ENCODE measurements around the gene GJA10. TPM values are rescaled to one million over a fixed set of nuclear protein-coding genes. Genes with fewer than 3 reads are reported as not detected.
A peak's percentile ranks its signal among the peaks of the same experiment; 100 is the strongest.

The GJA10 gene
- total RNA-seq, 6 donors from 2014 or later, result not detected

GRCh38 chr6:89932245-89932802, 38.1 kb downstream of the GJA10 start:
- WGBS, 2 donors, result 89 to 94% methylated on average over 12 to 22 of the region's 22 CpGs
- Histone ChIP-seq H3K27me3 (no peaks in the 10 kb centered on the region), H3K36me3 (peaks cover 0 to 8% (median 2%) of the 10 kb centered on the region in 4 donors), H3K4me3 (no peak overlapping the region), H3K27ac (no peak overlapping the region), H3K9me3 (no peaks in the 10 kb centered on the region), H3K4me1 (peaks cover 0 to 4% (median 1%) of the 10 kb centered on the region in 4 donors)
- ATAC-seq (ENCODE audit: low FRiP score in 2 of 2), result no peak
- DNase-seq, result peak in 1 of 2 donors; percentile 58
- TF ChIP-seq POLR2AphosphoS5 (IDR thresholded peaks at IDR 0.05), result no peak
- TF ChIP-seq POLR2A (IDR thresholded peaks at IDR 0.05), result no peak
- TF ChIP-seq EP300 (IDR thresholded peaks at IDR 0.05), result no peak
- no peak for TF ChIP-seq CTCF (IDR thresholded peaks at IDR 0.05)

DNA sequence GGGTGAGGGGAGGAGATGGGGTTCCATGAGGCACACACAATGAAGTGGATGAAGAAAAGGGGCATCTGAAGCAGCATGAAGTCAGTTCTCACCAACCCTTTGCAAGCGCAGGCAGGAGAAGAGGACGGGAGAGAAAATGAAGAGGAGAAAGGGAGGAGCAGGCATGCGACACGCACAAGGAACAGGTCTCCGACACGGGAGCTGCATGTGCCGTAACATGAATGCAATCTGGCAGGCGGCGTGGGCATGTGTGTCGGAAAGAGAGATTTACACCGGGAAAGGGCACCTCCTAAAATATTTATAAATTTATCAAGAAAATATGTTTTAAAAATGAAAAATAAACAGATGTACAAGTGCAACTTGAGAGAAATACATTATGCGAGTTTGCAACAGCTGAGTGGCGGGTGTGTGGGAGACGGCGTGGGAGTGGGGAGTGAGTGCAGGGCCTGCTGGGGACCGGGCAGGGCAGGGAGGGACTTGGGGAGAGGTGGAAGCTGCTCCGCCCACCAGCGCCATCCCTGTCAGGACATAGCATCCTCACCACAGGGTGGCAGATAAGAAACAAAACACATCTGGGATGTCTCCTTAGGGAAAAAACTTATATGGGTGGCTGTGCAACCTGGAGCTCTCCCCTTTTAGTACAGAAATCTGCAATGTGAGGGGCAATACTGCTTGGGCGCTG, 40.6 kb downstream of the GJA10 start:
- H3K36me3 ChIP-seq, result peaks cover 0 to 8% (median 2%) of the 10 kb centered on the region in 4 donors
- H3K27ac ChIP-seq, result no peak overlapping the region
- DNase-seq (no peak), ATAC-seq (ENCODE audit: low FRiP score in 2 of 2) (no peak)
- no peaks in the 10 kb centered on the region for H3K9me3 ChIP-seq
- TF ChIP-seq CTCF (IDR thresholded peaks at IDR 0.05) (no peak), POLR2A (IDR thresholded peaks at IDR 0.05) (no peak), EP300 (IDR thresholded peaks at IDR 0.05) (no peak), POLR2AphosphoS5 (IDR thresholded peaks at IDR 0.05) (no peak)
- no peaks in the 10 kb centered on the region for H3K4me1 ChIP-seq
- WGBS, 2 donors, result 91 to 94% methylated on average over 19 of the region's 19 CpGs
- no peak overlapping the region for H3K4me3 ChIP-seq
- no peaks in the 10 kb centered on the region for H3K27me3 ChIP-seq

GRCh38 chr6:89936177-89936576, 41.9 kb downstream of the GJA10 start:
- ATAC-seq (ENCODE audit: low FRiP score in 2 of 2) (no peak), DNase-seq (no peak)
- Histone ChIP-seq H3K36me3 (peaks cover 0 to 8% (median 2%) of the 10 kb centered on the region in 4 donors), H3K4me1 (peaks cover 10 to 12% (median 11%) of the 10 kb centered on the region in 4 donors), H3K27me3 (no peaks in the 10 kb centered on the region), H3K27ac (no peak overlapping the region), H3K4me3 (no peak overlapping the region), H3K9me3 (no peaks in the 10 kb centered on the region)
- TF ChIP-seq CTCF (IDR thresholded peaks at IDR 0.05) (no peak), POLR2A (IDR thresholded peaks at IDR 0.05) (no peak), EP300 (IDR thresholded peaks at IDR 0.05) (no peak), POLR2AphosphoS5 (IDR thresholded peaks at IDR 0.05) (no peak)
- WGBS, 2 donors, result 94 to 95% methylated on average over 1 of the region's 1 CpG

GRCh38 chr6:89938014-89938413, 43.7 kb downstream of the GJA10 start:
- DNase-seq (peak in 1 of 2 donors; percentile 71), ATAC-seq (ENCODE audit: low FRiP score in 2 of 2) (no peak)
- peaks cover 15 to 26% (median 24%) of the 10 kb centered on the region in 4 donors for H3K4me1 ChIP-seq
- TF ChIP-seq CTCF (IDR thresholded peaks at IDR 0.05) (no peak), POLR2AphosphoS5 (IDR thresholded peaks at IDR 0.05) (no peak), POLR2A (IDR thresholded peaks at IDR 0.05) (no peak), EP300 (IDR thresholded peaks at IDR 0.05) (no peak)
- H3K4me3 ChIP-seq, result no peak overlapping the region
- WGBS, 2 donors, result 93 to 94% methylated on average over 12 of the region's 12 CpGs
- H3K9me3 ChIP-seq, result no peaks in the 10 kb centered on the region
- H3K36me3 ChIP-seq, result no peaks in the 10 kb centered on the region
- no peak overlapping the region for H3K27ac ChIP-seq
- no peaks in the 10 kb centered on the region for H3K27me3 ChIP-seq
